ENCODE results near the gene EBF4.
A peak's percentile ranks its signal among the peaks of the same experiment; 100 is the strongest.

DNA sequence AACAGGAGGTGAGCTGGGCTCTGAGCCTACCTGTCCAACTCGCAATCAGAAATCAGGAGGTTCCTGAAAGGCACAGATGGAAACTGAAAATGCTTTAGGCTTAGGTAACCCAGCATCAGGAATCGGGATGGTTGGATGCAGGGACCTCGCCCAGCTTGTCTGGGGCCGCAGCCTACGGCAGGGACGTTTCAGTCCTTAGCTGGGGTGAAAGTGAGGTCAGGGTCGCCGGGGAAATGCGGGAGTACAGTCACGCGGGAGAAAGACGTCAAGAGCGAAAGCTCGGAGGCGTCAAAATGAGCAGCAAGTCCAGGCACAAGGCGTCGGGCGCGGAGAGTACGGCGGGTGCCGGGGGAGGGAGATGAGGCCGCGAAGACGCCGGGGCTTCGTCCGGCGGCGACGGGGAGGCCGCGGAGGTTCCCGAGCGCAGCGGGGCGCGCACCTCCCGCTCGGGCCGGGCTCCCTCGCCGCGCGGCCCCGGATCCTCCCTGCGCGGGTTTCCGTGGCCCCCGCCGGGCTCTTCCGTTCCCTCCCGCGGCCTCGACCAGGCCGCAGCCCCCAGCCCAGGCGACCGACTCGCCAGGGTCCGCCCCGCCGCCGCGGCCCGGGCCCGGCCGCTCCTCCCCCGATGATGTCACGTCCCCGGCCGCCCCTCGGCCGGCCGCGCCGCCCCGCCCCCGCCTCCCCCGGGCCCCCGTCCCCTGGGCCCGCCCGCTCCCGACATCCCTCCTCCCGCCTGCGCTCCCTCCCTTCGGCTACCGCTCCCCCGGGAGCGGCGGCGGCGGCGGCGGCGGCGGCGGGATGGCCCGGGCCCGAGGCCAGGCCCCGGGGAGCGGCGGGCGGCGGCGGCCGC lies at the start of gene EBF4:
- TF ChIP-seq, protein P1, sequence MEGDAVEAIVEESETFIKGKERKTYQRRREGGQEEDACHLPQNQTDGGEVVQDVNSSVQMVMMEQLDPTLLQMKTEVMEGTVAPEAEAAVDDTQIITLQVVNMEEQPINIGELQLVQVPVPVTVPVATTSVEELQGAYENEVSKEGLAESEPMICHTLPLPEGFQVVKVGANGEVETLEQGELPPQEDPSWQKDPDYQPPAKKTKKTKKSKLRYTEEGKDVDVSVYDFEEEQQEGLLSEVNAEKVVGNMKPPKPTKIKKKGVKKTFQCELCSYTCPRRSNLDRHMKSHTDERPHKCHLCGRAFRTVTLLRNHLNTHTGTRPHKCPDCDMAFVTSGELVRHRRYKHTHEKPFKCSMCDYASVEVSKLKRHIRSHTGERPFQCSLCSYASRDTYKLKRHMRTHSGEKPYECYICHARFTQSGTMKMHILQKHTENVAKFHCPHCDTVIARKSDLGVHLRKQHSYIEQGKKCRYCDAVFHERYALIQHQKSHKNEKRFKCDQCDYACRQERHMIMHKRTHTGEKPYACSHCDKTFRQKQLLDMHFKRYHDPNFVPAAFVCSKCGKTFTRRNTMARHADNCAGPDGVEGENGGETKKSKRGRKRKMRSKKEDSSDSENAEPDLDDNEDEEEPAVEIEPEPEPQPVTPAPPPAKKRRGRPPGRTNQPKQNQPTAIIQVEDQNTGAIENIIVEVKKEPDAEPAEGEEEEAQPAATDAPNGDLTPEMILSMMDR (IDR thresholded peaks at IDR 0.05; ENCODE audit: poor library complexity, severe bottlenecking) = no peak
- TF ChIP-seq EP300 (conservative IDR thresholded peaks at IDR 0.05; ENCODE audit: poor library complexity, severe bottlenecking) (no peak), MXI1 (conservative IDR thresholded peaks at IDR 0.05; ENCODE audit: poor library complexity, severe bottlenecking) (peak; percentile 16), POLR2AphosphoS5 (IDR thresholded peaks at IDR 0.05) (peak; percentile 55), RAD21 (conservative IDR thresholded peaks at IDR 0.05) (no peak), TAF1 (IDR thresholded peaks at IDR 0.05; ENCODE audit: low read depth) (no peak), EZH2 (IDR thresholded peaks at IDR 0.05; ENCODE audit: borderline replicate concordance, insufficient read depth, low read length, poor library complexity, severe bottlenecking) (no peak)

Measured in neural cell (in vitro differentiated cells).